ENCODE data around the gene PHLDA3. TPM values are rescaled to one million over a fixed set of nuclear protein-coding genes. Genes with fewer than 3 reads are reported as not detected.

The PHLDA3 gene
- total and polyA plus RNA-seq, 2 of the 13 experiments (the other 11 are each of a cell fraction or from before 2014, with no cell fraction given), result 16.7 to 33.6 TPM

- intact Hi-C loops (cut with micrococcal nuclease; ENCODE audit: unreplicated experiment), result loop anchor here (2.0 kb wide), 1 partner anchor 21 kb away; no protein-coding TSS in a partner anchor
- H2AFZ ChIP-seq (ENCODE audit: low read length), result no peak overlapping the region
- H3K27me3 ChIP-seq (ENCODE audit: control insufficient read depth in 1 of 2, insufficient read depth in 2 of 2, low read length in 2 of 2), result peaks cover 1 to 16% of the 10 kb centered on the region in 2 experiments; a peak in 2 of 5 replicates
- POLR2A ChIA-PET, result interaction anchor here (0.9 to 2.7 kb wide), 15 partner anchors 9 to 486 kb away, joined by 3 to 37 read pairs (median 5); partner anchors contain the start of genes CSRP1 and TIMM17A
- H3K79me2 ChIP-seq (ENCODE audit: insufficient read depth, low read length), result peaks cover 27% of the 10 kb centered on the region
- H4K20me1 ChIP-seq (ENCODE audit: insufficient read depth, low read length), result 0 out of 2 replicates have a peak, but pooled peaks cover 15% of the 10 kb centered on the region
- peaks cover 40% of the 10 kb centered on the region for H3K4me1 ChIP-seq (ENCODE audit: insufficient read depth, low read length)
- CTCF ChIA-PET (ENCODE audit: low intra/inter-chr PET ratio, low total read pairs), result no interaction called here
- peak overlapping the region; percentile 70 to 96 (median 92); a peak in 5 of 6 replicates for H3K4me3 ChIP-seq (replicated peaks in 1 of 3; ENCODE audit: insufficient read depth in 1 of 3, low read depth in 2 of 3, low read length in 3 of 3)
- H3K27ac ChIP-seq (ENCODE audit: extremely low read length, insufficient read depth, low read length), result no peak overlapping the region
- TF ChIP-seq ZNF280D (CRISPR knock-in tag; IDR thresholded peaks at IDR 0.05) (0 out of 2 replicates have a peak, but pooled peaks have one; percentile 2), DDIT3 (CRISPR knock-in tag; IDR thresholded peaks at IDR 0.05) (no peak), ISL2 (CRISPR knock-in tag; IDR thresholded peaks at IDR 0.05) (no peak), ZNF292 (CRISPR knock-in tag; IDR thresholded peaks at IDR 0.05; ENCODE audit: borderline replicate concordance, low read depth) (0 out of 2 replicates have a peak, but pooled peaks have one; percentile 15), NR2F1 (CRISPR knock-in tag; IDR thresholded peaks at IDR 0.05) (no peak), PAXIP1 (CRISPR knock-in tag; conservative IDR thresholded peaks at IDR 0.05) (no peak), ATM (IDR thresholded peaks at IDR 0.05; ENCODE audit: borderline replicate concordance) (no peak), LBX2 (CRISPR knock-in tag; IDR thresholded peaks at IDR 0.05; ENCODE audit: borderline replicate concordance) (peak; percentile 26; the same call in 1 of the 2 replicates), ZNF800 (CRISPR knock-in tag; IDR thresholded peaks at IDR 0.05) (0 out of 2 replicates have a peak, but pooled peaks have one; percentile 29)
- no TSS peak for BruUV-seq (replicated peaks)
- DNase-seq (ENCODE audit: low spot score) (no peak), ATAC-seq (peak; percentile 39), FAIRE-seq (no peak)
- H3K9ac ChIP-seq (ENCODE audit: insufficient read depth, low read depth, low read length), result peak overlapping the region; percentile 87; the same call in 1 of the 2 replicates
- WGBS (ENCODE audit: low lambda C conversion rate), result 18% methylated on average over 5 of the region's 16 CpGs
- peaks cover 2 to 6% of the 10 kb centered on the region in 2 experiments; a peak in 2 of 5 replicates for H3K36me3 ChIP-seq (replicated peaks in 1 of 2; ENCODE audit: control insufficient read depth in 1 of 2, insufficient read depth in 2 of 2, low read length in 2 of 2)
- peak overlapping the region; percentile 83 for H3K4me2 ChIP-seq (ENCODE audit: low read depth, low read length)
- in situ Hi-C loops (cut with HindIII; ENCODE audit: extremely low pct_ligation_motif_present, low pct_unique_long_range_greater_than_20kb), result no loop called here
- no peaks in the 10 kb centered on the region for H3K9me3 ChIP-seq (ENCODE audit: low read length)
These were observed 672 bp upstream of the PHLDA3 start for GRCh38 chr1:201469645-201470074.
